Mucosa of descending colon (tissue), 3 donors: ENCODE results near the gene TMF1. TPM values are rescaled to one million over a fixed set of nuclear protein-coding genes. Genes with fewer than 3 reads are reported as not detected.
A peak's percentile ranks its signal among the peaks of the same experiment; 100 is the strongest.

Experiments used
- ATAC-seq: fragments of 200-7000 bp; cut with Tn5 transposase; one replicate; pipeline ENCODE4 v1.9.1; 2020; ENCODE audit warnings: mild to moderate bottlenecking, moderate library complexity
- DNase-seq, 3 donors: peaks; one replicate each; pipeline ENCODE4 v3.0.0-alpha.2; 2020
- H3K36me3 ChIP-seq: fragments of 200-600 bp; one replicate; pipeline ENCODE4 v1.8.0; 2021; ENCODE audit warnings: low read depth, mild to moderate bottlenecking
- H3K4me1 ChIP-seq: fragments of 200-600 bp; one replicate; pipeline ENCODE4 v1.8.0; 2021; ENCODE audit warnings: low read depth, mild to moderate bottlenecking
- H3K4me3 ChIP-seq: fragments of 200-600 bp; one replicate; pipeline ENCODE4 v1.8.0; 2021; ENCODE audit warnings: mild to moderate bottlenecking
- H3K9me3 ChIP-seq: fragments of 200-600 bp; one replicate; pipeline ENCODE4 v1.8.0; 2021; ENCODE audit warnings: mild to moderate bottlenecking
- CTCF ChIP-seq: fragments of 200-600 bp; IDR thresholded peaks from one replicate; pipeline ENCODE4 v1.8.0; 2022; ENCODE audit warnings: antibody characterized with exemption, mild to moderate bottlenecking
- intact Hi-C, 2 donors: fragments of 100-400 bp; cut with DNase I in 1 of 2; cut with micrococcal nuclease in 1 of 2; formaldehyde crosslinking; loops; one replicate each; pipeline versions ENCODE4 v1.11.0 to v1.11.1; 2022; cut with DNase I, micrococcal nuclease
- total RNA-seq, 3 donors: library from RNA; stranded (reverse); fragmentation: NEBNext Ultra II Directional in 2 of 3; extraction: Animal tissue kit (Norgen Biotek cat#: 25700) in 2 of 3; gene quantifications; one replicate each; pipeline versions ENCODE4 v1.2.1 to v1.2.4, GENCODE V29; 2021 to 2023
- donor health status: DM: no; HTN: no; CAD: no; lungs with moderate emphysema.
- donor health status: DM: no; HTN: no; CAD: no.
- donor health status: DM: no; HTN: yes; CAD: no.

TMF1 gene
- total RNA-seq, 3 donors from 2014 or later: 40.3 to 43.9 (median 43.4) TPM

- Histone ChIP-seq H3K4me1 (peaks cover 46% of the 10 kb centered on the region), H3K4me3 (no peak overlapping the region), H3K9me3 (no peaks in the 10 kb centered on the region), H3K36me3 (no peaks in the 10 kb centered on the region)
- TF ChIP-seq CTCF: no peak
- peak; percentile 7 for ATAC-seq
- intact Hi-C loops: no loop called here
- no peak for DNase-seq
Measured at GRCh38 chr3:69088063-69088462, 35.9 kb upstream of the TMF1 start.

DNA sequence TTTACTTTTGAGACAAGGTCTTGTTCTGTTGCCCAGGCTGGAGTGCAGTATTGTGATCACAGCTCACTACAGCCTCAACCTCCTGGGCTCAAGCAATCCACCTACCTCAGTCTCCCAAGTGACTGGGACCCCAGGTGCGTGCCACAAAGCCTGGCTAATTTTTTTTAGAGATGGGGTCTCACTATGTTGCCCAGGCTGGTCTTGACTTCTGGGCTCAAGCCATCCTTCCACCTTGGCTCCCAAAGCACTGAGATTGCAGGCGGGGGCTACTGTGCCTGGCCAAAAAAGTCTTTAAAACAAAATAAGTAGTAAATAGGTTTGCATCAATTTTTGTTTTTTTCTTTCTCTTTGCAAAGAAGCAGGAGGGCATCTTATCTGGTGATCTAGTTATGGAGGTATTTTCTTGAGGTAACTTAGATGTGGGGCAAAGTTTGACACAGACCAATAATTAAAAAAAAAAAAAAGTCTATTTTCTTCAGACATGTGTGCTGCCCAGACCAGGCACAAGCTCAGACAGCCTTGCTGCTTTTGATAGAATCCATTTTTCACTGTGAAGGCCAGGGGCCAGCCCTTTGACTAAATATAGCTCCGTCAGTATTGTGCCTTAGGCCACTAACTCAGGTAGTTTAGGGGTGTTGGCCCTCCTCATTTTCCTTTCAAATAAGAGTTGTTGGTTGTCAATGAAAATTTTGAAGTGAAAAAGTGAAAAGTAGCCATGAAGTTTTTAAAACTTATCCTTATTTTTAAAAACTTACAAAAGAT lies 35.1 kb upstream of the TMF1 start:
- DNase-seq (no peak), ATAC-seq (no peak)
- Histone ChIP-seq H3K9me3 (no peaks in the 10 kb centered on the region), H3K4me1 (peaks cover 44% of the 10 kb centered on the region), H3K4me3 (no peak overlapping the region), H3K36me3 (no peaks in the 10 kb centered on the region)
- intact Hi-C loops: no loop called here
- no peak for TF ChIP-seq CTCF

DNA sequence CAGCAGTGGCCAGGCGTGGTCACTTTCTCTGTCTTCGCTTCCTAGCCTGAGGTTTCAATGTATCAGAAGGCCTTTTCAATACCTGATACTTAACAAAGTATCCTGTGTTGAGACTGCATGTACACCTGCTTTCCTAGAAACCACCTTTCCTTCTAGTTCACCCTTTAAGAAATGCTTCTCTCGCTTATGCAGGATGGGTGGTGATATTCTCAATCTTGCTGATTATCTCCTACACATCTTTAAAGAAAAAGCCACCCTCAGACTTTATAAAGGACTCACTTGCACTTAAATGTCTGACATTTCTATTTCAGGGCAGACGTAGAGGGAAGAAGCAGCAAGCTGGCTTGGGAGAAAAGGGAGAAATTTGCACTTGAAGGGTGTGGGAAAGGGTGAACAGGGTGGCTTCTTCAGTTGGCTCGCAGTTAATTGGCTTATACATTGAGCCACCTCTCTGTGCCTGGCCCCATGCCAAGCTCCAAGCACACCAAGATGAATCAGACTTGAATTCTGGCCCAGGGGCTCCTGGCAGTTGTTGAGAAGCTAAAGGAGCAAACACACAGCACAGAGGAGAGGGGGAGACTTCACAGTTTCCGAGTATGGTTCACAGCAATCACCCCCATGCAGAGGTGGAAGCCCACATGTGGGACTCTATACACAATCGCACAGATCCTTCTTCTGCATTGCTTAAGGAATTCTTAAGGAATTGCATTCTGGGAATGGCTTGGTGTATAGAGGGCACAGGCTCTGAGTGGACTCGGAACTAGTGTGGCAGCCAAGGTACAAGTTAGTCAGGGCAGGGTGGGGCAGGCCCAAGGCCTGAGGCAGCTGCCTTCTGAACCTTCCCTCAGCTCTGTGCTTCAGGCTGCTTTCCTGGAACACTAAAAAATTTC lies 33.9 kb upstream of the TMF1 start:
- ATAC-seq (peak; percentile 82), DNase-seq (peak; percentile 89 to 92 (median 89))
- Histone ChIP-seq H3K4me1 (peaks cover 42% of the 10 kb centered on the region), H3K9me3 (no peaks in the 10 kb centered on the region), H3K36me3 (no peaks in the 10 kb centered on the region), H3K4me3 (peak overlapping the region; percentile 76)
- TF ChIP-seq CTCF: no peak
- intact Hi-C loops: no loop called here

DNA sequence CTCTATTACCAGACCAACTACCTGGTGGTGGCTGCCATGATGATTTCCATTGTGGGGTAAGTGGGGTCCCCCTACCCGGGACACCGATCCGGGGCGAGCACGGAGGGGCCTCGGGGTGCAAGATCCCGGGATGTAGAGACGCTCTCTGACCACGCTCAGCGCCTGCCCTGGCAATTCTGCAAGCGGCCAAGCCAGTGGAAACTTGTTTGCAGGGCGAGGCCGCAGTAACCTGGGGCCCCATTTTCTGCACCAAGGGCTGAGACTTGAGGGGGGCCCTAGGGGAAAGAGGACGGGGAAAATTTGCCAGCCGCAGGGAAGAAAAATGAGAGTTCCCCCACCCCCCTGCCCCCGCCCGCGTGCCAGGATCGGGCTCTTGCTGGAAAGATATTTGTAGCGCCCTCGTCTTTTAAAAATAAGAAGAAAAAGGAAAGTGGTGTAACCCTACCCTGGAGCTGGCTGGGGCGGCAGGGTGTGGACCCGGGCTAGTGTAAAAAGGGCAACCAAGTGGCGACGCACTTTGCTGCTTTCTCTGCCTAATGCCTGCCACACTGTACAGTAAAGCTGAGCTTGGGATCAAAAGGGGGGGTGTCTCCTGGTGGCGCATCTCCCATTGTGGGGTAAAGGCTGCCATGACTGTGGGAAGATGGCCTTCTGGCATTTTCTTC lies 33.2 kb upstream of the TMF1 start:
- Histone ChIP-seq H3K4me3 (peak overlapping the region; percentile 76), H3K4me1 (peaks cover 45% of the 10 kb centered on the region), H3K9me3 (no peaks in the 10 kb centered on the region), H3K36me3 (no peaks in the 10 kb centered on the region)
- TF ChIP-seq CTCF: no peak
- ATAC-seq (peak; percentile 21), DNase-seq (peak; percentile 54 to 74 (median 63))
- intact Hi-C loops: no loop called here

GRCh38 chr3:69084326-69085167 lies 32.4 kb upstream of the TMF1 start, which contains the start of gene ARL6IP5:
ARL6IP5 (plus strand) TSS chr3:69084937; CDS start chr3:69085048, 111 bp downstream.
- intact Hi-C loops: no loop called here
- Histone ChIP-seq H3K36me3 (no peaks in the 10 kb centered on the region), H3K9me3 (no peaks in the 10 kb centered on the region), H3K4me3 (peak within 1 kb of the TSS; percentile 76), H3K4me1 (peaks cover 44% of the 10 kb centered on the region)
- TF ChIP-seq CTCF: no peak
- DNase-seq: peak; percentile 95 to 97 (median 95)
- ATAC-seq: peak; percentile 78
